ENCODE measurements around the gene EEIG2. TPM values are rescaled to one million over a fixed set of nuclear protein-coding genes. Genes with fewer than 3 reads are reported as not detected.

Gene EEIG2
- total RNA-seq, 2 donors from 2014 or later, result 12.4 to 20.3 TPM

GRCh38 chr1:108606478-108606877, 46.6 kb downstream of the EEIG2 start:
- TF ChIP-seq POLR2A (IDR thresholded peaks at IDR 0.05) (no peak), POLR2AphosphoS5 (IDR thresholded peaks at IDR 0.05) (no peak), CTCF (IDR thresholded peaks at IDR 0.05) (no peak)
- DNase-seq (ENCODE audit: low spot score), result no peak
- no peak overlapping the region for H3K4me3 ChIP-seq
- intact Hi-C loops (cut with DNase I), result no loop called here
- no peaks in the 10 kb centered on the region for H3K27me3 ChIP-seq (replicated peaks; ENCODE audit: insufficient read depth)
- H3K4me1 ChIP-seq (replicated peaks), result no peaks in the 10 kb centered on the region
- H3K27ac ChIP-seq, result no peak overlapping the region
- no peaks in the 10 kb centered on the region for H3K36me3 ChIP-seq
- H3K9me3 ChIP-seq, result no peaks in the 10 kb centered on the region

GRCh38 chr1:108609483-108610049, 49.7 kb downstream of the EEIG2 start:
- Histone ChIP-seq H3K27ac (no peak overlapping the region), H3K27me3 (replicated peaks; ENCODE audit: insufficient read depth) (no peaks in the 10 kb centered on the region), H3K36me3 (no peaks in the 10 kb centered on the region), H3K9me3 (no peaks in the 10 kb centered on the region), H3K4me1 (replicated peaks) (no peaks in the 10 kb centered on the region), H3K4me3 (no peak overlapping the region)
- no peak for DNase-seq (ENCODE audit: low spot score)
- 39% methylated on average over 11 of the region's 11 CpGs for WGBS
- TF ChIP-seq POLR2AphosphoS5 (IDR thresholded peaks at IDR 0.05), result peak; percentile 11
- TF ChIP-seq CTCF (IDR thresholded peaks at IDR 0.05), result no peak
- intact Hi-C loops (cut with DNase I), result no loop called here

Other genes starting within 250 kb of the EEIG2 start
- 1 to 10 TPM in 1 of 2 donors, not detected in 1; 1.1 TPM for gene NBPF6, start 109.8 kb upstream of the EEIG2 start, total RNA-seq
- 10 to 100 TPM in 1 of 2 donors, 1 to 10 TPM in 1; 2.5 to 22.1 TPM for gene HENMT1, start 101.0 kb downstream of the EEIG2 start, total RNA-seq
- gene PRPF38B, start 132.2 kb downstream of the EEIG2 start, total RNA-seq, result 10 to 100 TPM; 18.9 to 24.2 TPM
- gene FNDC7, start 152.8 kb downstream of the EEIG2 start, total RNA-seq, result 1 to 10 TPM in 1 of 2 donors, not detected in 1; 3.3 TPM
- gene STXBP3, start 186.6 kb downstream of the EEIG2 start, total RNA-seq, result 10 to 100 TPM; 41.1 to 55.4 TPM

Data from prostate gland (tissue), 2 donors.